Endodermal cell (in vitro differentiated cells): ENCODE data around the gene ANGEL1. TPM values are rescaled to one million over a fixed set of nuclear protein-coding genes. Genes with fewer than 3 reads are reported as not detected.

Experiments
- DNase-seq: peaks from one replicate; pipeline ENCODE4 v3.0.0-alpha.2; 2017
- H3K27ac ChIP-seq: 2 replicates; pipeline ENCODE4 v1.5.1; 2013; ENCODE audit warnings: mild to moderate bottlenecking, low read depth, low read length, moderate library complexity
- H3K27me3 ChIP-seq: 2 replicates; pipeline ENCODE4 v1.6.1; 2013; ENCODE audit warnings: mild to moderate bottlenecking, low read length, moderate library complexity; ENCODE audit not compliant: insufficient read depth, control insufficient read depth, poor library complexity, severe bottlenecking
- H3K36me3 ChIP-seq: 2 replicates; pipeline ENCODE4 v1.7.0; 2013; ENCODE audit warnings: mild to moderate bottlenecking, low read length, moderate library complexity; ENCODE audit not compliant: control insufficient read depth, insufficient read depth
- H3K4me1 ChIP-seq: one replicate; pipeline ENCODE4 v1.7.0; 2013; ENCODE audit warnings: low read length; ENCODE audit not compliant: control insufficient read depth, insufficient read depth
- H3K4me3 ChIP-seq: 2 replicates; pipeline ENCODE4 v1.5.1; 2013; ENCODE audit warnings: mild to moderate bottlenecking, low read length, moderate library complexity
- H3K9ac ChIP-seq: 2 replicates; pipeline ENCODE4 v1.6.1; 2013; ENCODE audit warnings: mild to moderate bottlenecking, low read length, moderate library complexity; ENCODE audit not compliant: poor library complexity, severe bottlenecking; ENCODE audit errors: extremely low read depth
- H3K9me3 ChIP-seq: 2 replicates; pipeline ENCODE4 v1.6.1; 2013; ENCODE audit warnings: mild to moderate bottlenecking, low read length, moderate library complexity; ENCODE audit not compliant: control insufficient read depth
- H3K27ac Mint-ChIP-seq: 2 replicates; pipeline ENCODE4 v1.8.0; 2020; ENCODE audit warnings: mixed read lengths
- H3K27me3 Mint-ChIP-seq: 2 replicates; pipeline ENCODE4 v1.8.0; 2021; ENCODE audit warnings: mild to moderate bottlenecking, mixed read lengths; ENCODE audit not compliant: insufficient read depth
- H3K36me3 Mint-ChIP-seq: 2 replicates; pipeline ENCODE4 v1.8.0; 2020; ENCODE audit warnings: low read depth, mixed read lengths
- H3K4me1 Mint-ChIP-seq: 2 replicates; pipeline ENCODE4 v1.8.0; 2020; ENCODE audit warnings: mixed read lengths
- H3K4me3 Mint-ChIP-seq: 2 replicates; pipeline ENCODE4 v1.8.0; 2020; ENCODE audit warnings: mild to moderate bottlenecking, moderate library complexity, mixed read lengths
- H3K9me3 Mint-ChIP-seq: 2 replicates; pipeline ENCODE4 v1.8.0; 2020; ENCODE audit warnings: mild to moderate bottlenecking, mixed read lengths
- WGBS, 2 experiments: methylation state at CpG; one replicate each; pipeline versions ENCODE4 v1.1.5 to v1.1.7; 2013; ENCODE audit warnings: missing lambda C conversion rate in 2 of 2, mixed read lengths in 1 of 2; ENCODE audit not compliant: insufficient coverage in 1 of 2, insufficient read length in 1 of 2; 5-methylcytosine and 5-hydroxymethylcytosine counted together
- total RNA-seq, 2 donors: library from RNA; stranded (reverse); fragmentation: NEBNext Ultra II Directional in 1 of 2; extraction: Animal tissue kit (Norgen Biotek cat#: 25700) in 1 of 2; gene quantifications; 2 replicates in 1 of 2; 3 replicates in 1 of 2; pipeline ENCODE4 v1.2.1, GENCODE V29; 2021
- TF ChIP-seq, protein P1 (sequence below): fragments of 200-600 bp; sonication (generic); conservative IDR thresholded peaks from 2 replicates; pipeline ENCODE4 v1.5.0; 2021; ENCODE audit warnings: antibody characterized with exemption, mild to moderate bottlenecking

ANGEL1 gene
- total RNA-seq, 2 donors from 2014 or later, result 21.5 to 32.5 TPM

GRCh38 chr14:76810525-76810924, 2.2 kb downstream of the ANGEL1 start:
- Mint-ChIP-seq H3K4me1 (peaks cover 17% of the 10 kb centered on the region), H3K9me3 (no peaks in the 10 kb centered on the region), H3K4me3 (peak overlapping the region; percentile 80), H3K27ac (no peak overlapping the region), H3K27me3 (no peaks in the 10 kb centered on the region), H3K36me3 (peaks cover 34% of the 10 kb centered on the region)
- WGBS, 2 experiments, result 84 to 87% methylated on average over 3 of the region's 3 CpGs
- TF ChIP-seq, protein P1, sequence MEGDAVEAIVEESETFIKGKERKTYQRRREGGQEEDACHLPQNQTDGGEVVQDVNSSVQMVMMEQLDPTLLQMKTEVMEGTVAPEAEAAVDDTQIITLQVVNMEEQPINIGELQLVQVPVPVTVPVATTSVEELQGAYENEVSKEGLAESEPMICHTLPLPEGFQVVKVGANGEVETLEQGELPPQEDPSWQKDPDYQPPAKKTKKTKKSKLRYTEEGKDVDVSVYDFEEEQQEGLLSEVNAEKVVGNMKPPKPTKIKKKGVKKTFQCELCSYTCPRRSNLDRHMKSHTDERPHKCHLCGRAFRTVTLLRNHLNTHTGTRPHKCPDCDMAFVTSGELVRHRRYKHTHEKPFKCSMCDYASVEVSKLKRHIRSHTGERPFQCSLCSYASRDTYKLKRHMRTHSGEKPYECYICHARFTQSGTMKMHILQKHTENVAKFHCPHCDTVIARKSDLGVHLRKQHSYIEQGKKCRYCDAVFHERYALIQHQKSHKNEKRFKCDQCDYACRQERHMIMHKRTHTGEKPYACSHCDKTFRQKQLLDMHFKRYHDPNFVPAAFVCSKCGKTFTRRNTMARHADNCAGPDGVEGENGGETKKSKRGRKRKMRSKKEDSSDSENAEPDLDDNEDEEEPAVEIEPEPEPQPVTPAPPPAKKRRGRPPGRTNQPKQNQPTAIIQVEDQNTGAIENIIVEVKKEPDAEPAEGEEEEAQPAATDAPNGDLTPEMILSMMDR, result no peak
- Histone ChIP-seq H3K27ac (no peak overlapping the region), H3K9me3 (no peaks in the 10 kb centered on the region), H3K36me3 (peaks cover 37% of the 10 kb centered on the region), H3K4me3 (peak overlapping the region; percentile 90), H3K27me3 (no peaks in the 10 kb centered on the region), H3K9ac (no peak overlapping the region), H3K4me1 (no peaks in the 10 kb centered on the region)
- no peak for DNase-seq

GRCh38 chr14:76808990-76809389, 3.7 kb downstream of the ANGEL1 start:
- Histone ChIP-seq H3K27ac (no peak overlapping the region), H3K9me3 (no peaks in the 10 kb centered on the region), H3K36me3 (peaks cover 49% of the 10 kb centered on the region), H3K27me3 (no peaks in the 10 kb centered on the region), H3K9ac (no peak overlapping the region), H3K4me1 (no peaks in the 10 kb centered on the region), H3K4me3 (no peak overlapping the region)
- TF ChIP-seq, protein P1, result no peak
- Mint-ChIP-seq H3K9me3 (no peaks in the 10 kb centered on the region), H3K27ac (no peak overlapping the region), H3K4me1 (peaks cover 17% of the 10 kb centered on the region), H3K36me3 (peaks cover 47% of the 10 kb centered on the region), H3K27me3 (no peaks in the 10 kb centered on the region), H3K4me3 (no peak overlapping the region)
- 88 to 90% methylated on average over 1 to 4 of the region's 4 CpGs for WGBS, 2 experiments
- no peak for DNase-seq

- 100% methylated on average over 1 of the region's 1 CpG for WGBS, 2 experiments
- no peak overlapping the region for H3K27ac ChIP-seq
- H3K27me3 ChIP-seq, result no peaks in the 10 kb centered on the region
- H3K4me3 Mint-ChIP-seq, result no peak overlapping the region
- H3K27me3 Mint-ChIP-seq, result no peaks in the 10 kb centered on the region
- H3K36me3 Mint-ChIP-seq, result peaks cover 56% of the 10 kb centered on the region
- no peak overlapping the region for H3K27ac Mint-ChIP-seq
- H3K4me1 Mint-ChIP-seq, result peaks cover 14% of the 10 kb centered on the region
- H3K4me3 ChIP-seq, result no peak overlapping the region
- DNase-seq, result no peak
- TF ChIP-seq, protein P1, result no peak
- no peaks in the 10 kb centered on the region for H3K9me3 Mint-ChIP-seq
- no peaks in the 10 kb centered on the region for H3K4me1 ChIP-seq
- H3K9ac ChIP-seq, result no peak overlapping the region
- peaks cover 58% of the 10 kb centered on the region for H3K36me3 ChIP-seq
- no peaks in the 10 kb centered on the region for H3K9me3 ChIP-seq
Measured at GRCh38 chr14:76808011-76808410, 4.7 kb downstream of the ANGEL1 start.
